ENCODE data around the gene PCDHAC2. TPM values are rescaled to one million over a fixed set of nuclear protein-coding genes. Genes with fewer than 3 reads are reported as not detected.

PCDHAC2 gene
- total and polyA plus RNA-seq, 4 donors = 6.3 to 27.1 (median 13.8) TPM

DNA sequence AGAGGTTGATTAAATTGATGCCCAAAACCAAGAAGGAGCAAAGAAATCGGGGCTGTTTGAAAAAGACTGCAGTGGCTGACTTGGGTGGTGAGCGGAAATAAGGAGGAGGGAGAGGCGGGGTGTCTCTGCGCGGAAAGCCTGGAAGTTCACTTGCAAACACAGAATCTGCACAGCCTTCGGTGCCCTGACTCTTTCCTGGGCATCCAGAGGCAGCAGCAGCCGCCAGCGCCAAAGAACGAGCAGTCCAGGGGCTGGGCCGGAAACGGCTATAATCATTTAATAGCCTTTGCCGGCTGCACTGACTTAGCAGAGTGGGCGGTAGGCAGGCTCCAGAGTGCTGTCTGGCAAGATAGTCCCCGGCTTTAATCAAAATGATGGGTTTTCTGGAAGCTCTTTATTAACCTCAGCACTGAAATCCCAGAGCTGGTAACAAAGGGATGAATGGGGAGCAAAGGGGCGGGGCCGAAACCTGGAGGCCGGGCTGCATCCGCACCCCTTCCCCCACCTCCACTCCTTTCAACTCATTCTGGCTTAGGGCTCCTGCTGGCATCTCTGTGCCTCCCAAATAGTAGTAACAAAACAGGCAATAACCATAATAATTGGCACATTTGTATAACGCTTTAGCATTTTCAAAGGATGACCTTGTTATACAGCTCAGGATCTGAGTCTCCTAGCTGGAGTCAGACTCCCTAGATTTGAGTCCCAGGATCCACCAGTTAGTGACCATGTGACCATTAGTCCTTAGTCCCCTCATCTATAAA is 35.7 kb downstream of the PCDHAC2 start:
- H3K9me3 ChIP-seq (ENCODE audit: control insufficient read depth, insufficient read depth, low read length) = no peaks in the 10 kb centered on the region
- peak overlapping the region; percentile 60 for H3K27ac ChIP-seq (ENCODE audit: low read depth, low read length)
- peaks cover 10% of the 10 kb centered on the region for H3K4me1 ChIP-seq (ENCODE audit: control insufficient read depth, insufficient read depth, low read length)
- WGBS (ENCODE audit: insufficient coverage) = under 1% methylated on average over 17 of the region's 19 CpGs
- H3K4me3 ChIP-seq (ENCODE audit: low read depth, low read length) = peak overlapping the region; percentile 46
- H3K27me3 ChIP-seq (ENCODE audit: control insufficient read depth, insufficient read depth, low read length) = no peaks in the 10 kb centered on the region
- DNase-seq (ENCODE audit: low read depth in 4 of 6, low spot score in 6 of 6) = peak; percentile 31 to 93 (median 52)
- H3K36me3 ChIP-seq (ENCODE audit: control insufficient read depth, insufficient read depth, low read length) = no peaks in the 10 kb centered on the region

GRCh38 chr5:141002605-141002965 is 36.3 kb downstream of the PCDHAC2 start:
- Histone ChIP-seq H3K27ac (ENCODE audit: low read depth, low read length) (no peak overlapping the region), H3K4me1 (ENCODE audit: control insufficient read depth, insufficient read depth, low read length) (peaks cover 10% of the 10 kb centered on the region), H3K4me3 (ENCODE audit: low read depth, low read length) (no peak overlapping the region), H3K27me3 (ENCODE audit: control insufficient read depth, insufficient read depth, low read length) (no peaks in the 10 kb centered on the region), H3K36me3 (ENCODE audit: control insufficient read depth, insufficient read depth, low read length) (no peaks in the 10 kb centered on the region), H3K9me3 (ENCODE audit: control insufficient read depth, insufficient read depth, low read length) (no peaks in the 10 kb centered on the region)
- DNase-seq (ENCODE audit: low read depth in 4 of 6, low spot score in 6 of 6) = no peak
- WGBS (ENCODE audit: insufficient coverage) = 17% methylated on average over 1 of the region's 3 CpGs

GRCh38 chr5:141003031-141003430 is 36.8 kb downstream of the PCDHAC2 start:
- Histone ChIP-seq H3K9me3 (ENCODE audit: control insufficient read depth, insufficient read depth, low read length) (no peaks in the 10 kb centered on the region), H3K36me3 (ENCODE audit: control insufficient read depth, insufficient read depth, low read length) (no peaks in the 10 kb centered on the region), H3K27me3 (ENCODE audit: control insufficient read depth, insufficient read depth, low read length) (no peaks in the 10 kb centered on the region), H3K4me3 (ENCODE audit: low read depth, low read length) (no peak overlapping the region), H3K4me1 (ENCODE audit: control insufficient read depth, insufficient read depth, low read length) (peaks cover 10% of the 10 kb centered on the region), H3K27ac (ENCODE audit: low read depth, low read length) (no peak overlapping the region)
- DNase-seq (ENCODE audit: low read depth in 4 of 6, low spot score in 6 of 6) = no peak
- no CpG with 5 or more reads among the region's 3 CpGs for WGBS (ENCODE audit: insufficient coverage)

DNA sequence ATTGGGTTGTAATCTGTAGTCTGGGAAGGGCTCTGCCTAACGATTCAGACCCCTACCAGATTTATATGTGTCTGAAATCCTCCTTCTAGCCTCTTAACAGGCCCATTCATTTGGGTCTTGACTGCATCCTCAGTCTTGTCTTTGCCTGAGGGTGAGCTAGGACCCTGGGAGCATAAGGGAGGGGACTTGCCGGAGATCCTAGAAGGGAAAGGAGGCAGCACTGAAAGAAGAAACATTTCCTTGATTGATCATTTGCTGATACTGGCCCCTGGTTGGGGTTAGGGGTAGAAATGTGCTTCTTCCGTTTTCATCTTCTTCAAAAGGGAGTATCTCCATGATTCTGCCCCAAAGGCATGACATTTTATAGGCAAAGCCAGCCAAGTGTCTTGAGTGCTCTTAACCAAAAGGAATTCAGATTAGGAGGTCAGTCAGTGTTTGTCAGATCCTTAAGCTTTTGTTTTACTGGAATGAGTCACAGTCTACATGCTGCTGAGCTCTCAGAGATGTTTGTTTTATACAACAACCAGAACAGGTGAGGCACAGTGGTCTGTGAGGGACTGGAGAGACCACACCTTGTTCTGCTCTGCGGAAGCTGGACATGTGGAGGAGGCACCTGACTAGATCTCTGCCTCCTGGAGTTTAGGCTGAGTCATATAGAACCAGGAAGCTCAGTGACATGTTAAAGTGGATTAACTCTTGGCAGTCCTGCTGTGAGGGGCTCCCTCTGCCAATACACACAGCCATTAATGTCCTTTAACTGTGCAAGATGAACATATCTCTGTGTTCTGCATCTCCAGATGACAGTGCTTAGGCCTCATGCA is 37.7 kb downstream of the PCDHAC2 start:
- no peaks in the 10 kb centered on the region for H3K36me3 ChIP-seq (ENCODE audit: control insufficient read depth, insufficient read depth, low read length)
- H3K4me1 ChIP-seq (ENCODE audit: control insufficient read depth, insufficient read depth, low read length) = peaks cover 10% of the 10 kb centered on the region
- H3K4me3 ChIP-seq (ENCODE audit: low read depth, low read length) = no peak overlapping the region
- DNase-seq (ENCODE audit: low read depth in 4 of 6, low spot score in 6 of 6) = peak in 1 of 6 donors; percentile 67
- H3K27ac ChIP-seq (ENCODE audit: low read depth, low read length) = no peak overlapping the region
- no peaks in the 10 kb centered on the region for H3K9me3 ChIP-seq (ENCODE audit: control insufficient read depth, insufficient read depth, low read length)
- 28% methylated on average over 3 of the region's 4 CpGs for WGBS (ENCODE audit: insufficient coverage)
- H3K27me3 ChIP-seq (ENCODE audit: control insufficient read depth, insufficient read depth, low read length) = no peaks in the 10 kb centered on the region

GRCh38 chr5:141007791-141008190 is 41.5 kb downstream of the PCDHAC2 start:
- Histone ChIP-seq H3K36me3 (ENCODE audit: control insufficient read depth, insufficient read depth, low read length) (peaks cover 5% of the 10 kb centered on the region), H3K4me3 (ENCODE audit: low read depth, low read length) (no peak overlapping the region), H3K27me3 (ENCODE audit: control insufficient read depth, insufficient read depth, low read length) (no peaks in the 10 kb centered on the region), H3K27ac (ENCODE audit: low read depth, low read length) (no peak overlapping the region), H3K4me1 (ENCODE audit: control insufficient read depth, insufficient read depth, low read length) (no peaks in the 10 kb centered on the region), H3K9me3 (ENCODE audit: control insufficient read depth, insufficient read depth, low read length) (no peaks in the 10 kb centered on the region)
- DNase-seq (ENCODE audit: low read depth in 4 of 6, low spot score in 6 of 6) = no peak

DNA sequence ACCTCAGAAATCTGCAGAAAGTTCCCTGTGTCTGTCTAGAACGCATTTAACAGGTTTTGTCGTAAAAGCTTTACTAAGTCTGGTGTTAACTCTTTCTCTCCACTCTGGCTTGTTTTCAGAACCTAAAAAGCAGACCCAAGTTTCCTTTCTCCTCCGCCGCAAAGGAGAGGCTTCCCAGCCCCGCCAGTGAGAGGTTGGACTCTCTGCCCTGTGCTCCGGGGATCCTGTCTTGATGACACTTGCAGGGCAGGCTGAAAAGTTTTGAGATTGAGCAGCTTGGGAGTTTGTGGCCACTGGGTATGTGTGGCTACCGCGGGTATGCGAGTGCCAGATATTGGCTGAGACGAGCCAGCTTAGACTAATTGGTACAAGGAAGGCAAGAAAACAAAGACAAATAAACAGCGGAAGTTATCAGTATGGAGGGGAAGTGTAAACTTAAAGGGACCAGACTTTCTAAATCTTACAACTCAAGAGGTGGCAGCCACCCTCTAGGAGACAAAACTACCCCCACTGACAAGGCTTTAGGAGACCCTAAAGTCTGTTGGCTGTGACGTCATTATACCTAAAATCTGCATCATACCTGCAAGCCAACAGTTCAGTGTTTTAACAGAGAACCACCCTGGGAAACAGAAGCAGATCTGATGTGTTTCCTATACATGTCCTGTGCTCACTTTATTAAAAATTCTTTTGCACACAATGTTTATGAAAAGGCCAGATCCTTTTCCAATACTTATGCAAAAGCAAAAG is 43.9 kb downstream of the PCDHAC2 start:
- Histone ChIP-seq H3K27me3 (ENCODE audit: control insufficient read depth, insufficient read depth, low read length) (no peaks in the 10 kb centered on the region), H3K4me3 (ENCODE audit: low read depth, low read length) (no peak overlapping the region), H3K9me3 (ENCODE audit: control insufficient read depth, insufficient read depth, low read length) (no peaks in the 10 kb centered on the region), H3K4me1 (ENCODE audit: control insufficient read depth, insufficient read depth, low read length) (no peaks in the 10 kb centered on the region), H3K27ac (ENCODE audit: low read depth, low read length) (no peak overlapping the region), H3K36me3 (ENCODE audit: control insufficient read depth, insufficient read depth, low read length) (peaks cover 5% of the 10 kb centered on the region)
- WGBS (ENCODE audit: insufficient coverage) = 52% methylated on average over 11 of the region's 12 CpGs
- DNase-seq (ENCODE audit: low read depth in 4 of 6, low spot score in 6 of 6) = no peak

GRCh38 chr5:141017943-141018342 is 51.7 kb downstream of the PCDHAC2 start:
- H3K4me1 ChIP-seq (ENCODE audit: control insufficient read depth, insufficient read depth, low read length) = no peaks in the 10 kb centered on the region
- no peak overlapping the region for H3K27ac ChIP-seq (ENCODE audit: low read depth, low read length)
- H3K36me3 ChIP-seq (ENCODE audit: control insufficient read depth, insufficient read depth, low read length) = no peaks in the 10 kb centered on the region
- no peaks in the 10 kb centered on the region for H3K9me3 ChIP-seq (ENCODE audit: control insufficient read depth, insufficient read depth, low read length)
- no peaks in the 10 kb centered on the region for H3K27me3 ChIP-seq (ENCODE audit: control insufficient read depth, insufficient read depth, low read length)
- no peak for DNase-seq (ENCODE audit: low read depth in 4 of 6, low spot score in 6 of 6)
- H3K4me3 ChIP-seq (ENCODE audit: low read depth, low read length) = no peak overlapping the region

Small RNAs within 50 kb of the gene (small RNA-seq; reads per million reads assigned to genes)
- gene AC010223.1 (ENCODE audit: low replicate concordance) = not detected

Other genes with a start within 250 kb of the PCDHAC2 start
- 1 to 10 TPM; 1.0 to 4.5 TPM for gene PCDHA1, start 180.3 kb upstream of the PCDHAC2 start, total RNA-seq
- gene PCDHA1, start 180.3 kb upstream of the PCDHAC2 start, polyA plus RNA-seq (ENCODE audit: insufficient read length in 2 of 2) = 1 to 10 TPM; 6.5 to 9.7 TPM
- 1 to 10 TPM in 1 of 2 donors, under 1 TPM in 1; 0.99 to 3.3 TPM for gene PCDHA2, start 171.6 kb upstream of the PCDHAC2 start, total RNA-seq
- gene PCDHA2, start 171.6 kb upstream of the PCDHAC2 start, polyA plus RNA-seq (ENCODE audit: insufficient read length in 2 of 2) = 1 to 10 TPM; 4.6 to 5.7 TPM
- gene PCDHA3, start 165.4 kb upstream of the PCDHAC2 start, total RNA-seq = 1 to 10 TPM; 2.1 to 8.3 TPM
- gene PCDHA3, start 165.4 kb upstream of the PCDHAC2 start, polyA plus RNA-seq (ENCODE audit: insufficient read length in 2 of 2) = 10 to 100 TPM in 1 of 2 donors, 1 to 10 TPM in 1; 9.5 to 13.2 TPM
- 1 to 10 TPM; 3.2 to 8.6 TPM for gene PCDHA4, start 159.4 kb upstream of the PCDHAC2 start, total RNA-seq
- gene PCDHA4, start 159.4 kb upstream of the PCDHAC2 start, polyA plus RNA-seq (ENCODE audit: insufficient read length in 2 of 2) = 1 to 10 TPM; 5.9 to 8.7 TPM
- 1 to 10 TPM; 1.4 to 3.0 TPM for gene PCDHA5, start 144.9 kb upstream of the PCDHAC2 start, total RNA-seq
- 1 to 10 TPM; 3.7 to 4.4 TPM for gene PCDHA5, start 144.9 kb upstream of the PCDHAC2 start, polyA plus RNA-seq (ENCODE audit: insufficient read length in 2 of 2)
- 1 to 10 TPM; 3.0 to 6.9 TPM for gene PCDHA6, start 138.5 kb upstream of the PCDHAC2 start, total RNA-seq
- gene PCDHA6, start 138.5 kb upstream of the PCDHAC2 start, polyA plus RNA-seq (ENCODE audit: insufficient read length in 2 of 2) = 10 to 100 TPM; 12.8 to 12.9 TPM
- gene PCDHA7, start 132.2 kb upstream of the PCDHAC2 start, total RNA-seq = 1 to 10 TPM; 1.8 to 4.8 TPM
- gene PCDHA7, start 132.2 kb upstream of the PCDHAC2 start, polyA plus RNA-seq (ENCODE audit: insufficient read length in 2 of 2) = 1 to 10 TPM; 6.2 to 6.4 TPM
- gene PCDHA8, start 125.3 kb upstream of the PCDHAC2 start, total RNA-seq = 1 to 10 TPM in 1 of 2 donors, under 1 TPM in 1; 0.99 to 2.2 TPM
- 1 to 10 TPM in 1 of 2 donors, under 1 TPM in 1; 0.63 to 4.3 TPM for gene PCDHA8, start 125.3 kb upstream of the PCDHAC2 start, polyA plus RNA-seq (ENCODE audit: insufficient read length in 2 of 2)
- 1 to 10 TPM; 1.2 to 4.1 TPM for gene PCDHA9, start 118.1 kb upstream of the PCDHAC2 start, total RNA-seq
- gene PCDHA9, start 118.1 kb upstream of the PCDHAC2 start, polyA plus RNA-seq (ENCODE audit: insufficient read length in 2 of 2) = 1 to 10 TPM in 1 of 2 donors, under 1 TPM in 1; 0.11 to 3.5 TPM
- gene PCDHA10, start 110.6 kb upstream of the PCDHAC2 start, total RNA-seq = 1 to 10 TPM; 2.6 to 4.6 TPM
- gene PCDHA10, start 110.6 kb upstream of the PCDHAC2 start, polyA plus RNA-seq (ENCODE audit: insufficient read length in 2 of 2) = 10 to 100 TPM in 1 of 2 donors, 1 to 10 TPM in 1; 1.1 to 10.8 TPM
- gene PCDHA11, start 97.5 kb upstream of the PCDHAC2 start, total RNA-seq = 10 to 100 TPM in 1 of 2 donors, 1 to 10 TPM in 1; 3.0 to 10.8 TPM
- gene PCDHA11, start 97.5 kb upstream of the PCDHAC2 start, polyA plus RNA-seq (ENCODE audit: insufficient read length in 2 of 2) = 10 to 100 TPM; 10.6 to 13.0 TPM
- 1 to 10 TPM; 2.5 to 3.8 TPM for gene PCDHA12, start 91.2 kb upstream of the PCDHAC2 start, total RNA-seq
- gene PCDHA12, start 91.2 kb upstream of the PCDHAC2 start, polyA plus RNA-seq (ENCODE audit: insufficient read length in 2 of 2) = 1 to 10 TPM; 3.4 to 4.8 TPM
- 10 to 100 TPM in 1 of 2 donors, 1 to 10 TPM in 1; 1.9 to 12.4 TPM for gene PCDHA13, start 84.4 kb upstream of the PCDHAC2 start, total RNA-seq
- gene PCDHA13, start 84.4 kb upstream of the PCDHAC2 start, polyA plus RNA-seq (ENCODE audit: insufficient read length in 2 of 2) = 1 to 10 TPM; 3.6 to 5.7 TPM
- gene PCDHAC1, start 40.2 kb upstream of the PCDHAC2 start, total RNA-seq = 10 to 100 TPM in 1 of 2 donors, 1 to 10 TPM in 1; 3.3 to 14.2 TPM
- gene PCDHAC1, start 40.2 kb upstream of the PCDHAC2 start, polyA plus RNA-seq (ENCODE audit: insufficient read length in 2 of 2) = 1 to 10 TPM; 3.6 to 3.8 TPM
- under 1 TPM; 0.06 to 0.20 TPM for gene PCDHB1, start 84.9 kb downstream of the PCDHAC2 start, total RNA-seq
- under 1 TPM; 0.05 to 0.11 TPM for gene PCDHB1, start 84.9 kb downstream of the PCDHAC2 start, polyA plus RNA-seq (ENCODE audit: insufficient read length in 2 of 2)
- 1 to 10 TPM; 5.2 to 5.8 TPM for gene PCDHB2, start 128.1 kb downstream of the PCDHAC2 start, total RNA-seq
- gene PCDHB2, start 128.1 kb downstream of the PCDHAC2 start, polyA plus RNA-seq (ENCODE audit: insufficient read length in 2 of 2) = 10 to 100 TPM; 10.3 to 10.8 TPM
- gene PCDHB3, start 134.0 kb downstream of the PCDHAC2 start, total RNA-seq = 1 to 10 TPM; 2.7 to 5.5 TPM
- 1 to 10 TPM; 2.8 to 4.5 TPM for gene PCDHB3, start 134.0 kb downstream of the PCDHAC2 start, polyA plus RNA-seq (ENCODE audit: insufficient read length in 2 of 2)
- 1 to 10 TPM; 3.2 to 4.1 TPM for gene PCDHB4, start 155.3 kb downstream of the PCDHAC2 start, total RNA-seq
- 1 to 10 TPM; 5.4 to 6.3 TPM for gene PCDHB4, start 155.3 kb downstream of the PCDHAC2 start, polyA plus RNA-seq (ENCODE audit: insufficient read length in 2 of 2)
- gene PCDHB5, start 168.7 kb downstream of the PCDHAC2 start, total RNA-seq = 10 to 100 TPM in 1 of 2 donors, 1 to 10 TPM in 1; 8.0 to 10.6 TPM
- gene PCDHB5, start 168.7 kb downstream of the PCDHAC2 start, polyA plus RNA-seq (ENCODE audit: insufficient read length in 2 of 2) = 1 to 10 TPM; 5.9 to 6.6 TPM
- gene PCDHB6, start 183.6 kb downstream of the PCDHAC2 start, total RNA-seq = 1 to 10 TPM; 1.9 to 2.7 TPM
- gene PCDHB6, start 183.6 kb downstream of the PCDHAC2 start, polyA plus RNA-seq (ENCODE audit: insufficient read length in 2 of 2) = 1 to 10 TPM; 5.4 to 5.5 TPM
- 1 to 10 TPM; 4.6 to 5.2 TPM for gene PCDHB7, start 206.2 kb downstream of the PCDHAC2 start, total RNA-seq
- 1 to 10 TPM; 5.2 to 5.5 TPM for gene PCDHB7, start 206.2 kb downstream of the PCDHAC2 start, polyA plus RNA-seq (ENCODE audit: insufficient read length in 2 of 2)
- gene PCDHB8, start 211.3 kb downstream of the PCDHAC2 start, total RNA-seq = 1 to 10 TPM; 1.7 to 1.9 TPM
- gene PCDHB8, start 211.3 kb downstream of the PCDHAC2 start, polyA plus RNA-seq (ENCODE audit: insufficient read length in 2 of 2) = 1 to 10 TPM; 2.2 to 3.0 TPM
- 1 to 10 TPM; 3.9 to 4.7 TPM for gene PCDHB16, start 215.9 kb downstream of the PCDHAC2 start, total RNA-seq
- 1 to 10 TPM; 4.9 to 6.5 TPM for gene PCDHB16, start 215.9 kb downstream of the PCDHAC2 start, polyA plus RNA-seq (ENCODE audit: insufficient read length in 2 of 2)
- gene PCDHB9, start 220.7 kb downstream of the PCDHAC2 start, total RNA-seq = 1 to 10 TPM; 2.9 to 3.5 TPM
- 1 to 10 TPM; 7.0 to 8.5 TPM for gene PCDHB9, start 220.7 kb downstream of the PCDHAC2 start, polyA plus RNA-seq (ENCODE audit: insufficient read length in 2 of 2)
- gene PCDHB10, start 225.9 kb downstream of the PCDHAC2 start, total RNA-seq = 1 to 10 TPM; 5.9 to 9.3 TPM
- gene PCDHB10, start 225.9 kb downstream of the PCDHAC2 start, polyA plus RNA-seq (ENCODE audit: insufficient read length in 2 of 2) = 10 to 100 TPM; 11.6 to 15.8 TPM
- gene PCDHB11, start 233.2 kb downstream of the PCDHAC2 start, total RNA-seq = 1 to 10 TPM; 7.6 to 9.7 TPM
- gene PCDHB11, start 233.2 kb downstream of the PCDHAC2 start, polyA plus RNA-seq (ENCODE audit: insufficient read length in 2 of 2) = 1 to 10 TPM; 3.8 to 3.9 TPM
- gene PCDHB12, start 242.2 kb downstream of the PCDHAC2 start, total RNA-seq = 10 to 100 TPM in 1 of 2 donors, 1 to 10 TPM in 1; 5.3 to 10.7 TPM
- gene PCDHB12, start 242.2 kb downstream of the PCDHAC2 start, polyA plus RNA-seq (ENCODE audit: insufficient read length in 2 of 2) = 1 to 10 TPM; 3.3 to 4.9 TPM
- gene PCDHB13, start 247.4 kb downstream of the PCDHAC2 start, total RNA-seq = 1 to 10 TPM; 4.5 to 8.7 TPM
- gene PCDHB13, start 247.4 kb downstream of the PCDHAC2 start, polyA plus RNA-seq (ENCODE audit: insufficient read length in 2 of 2) = 1 to 10 TPM; 3.8 to 5.0 TPM